Prostate gland (tissue), 2 donors: ENCODE results near the gene ALG14.
"Not testable (repeated sequence)": the region's sequence is repeated elsewhere in the genome, so short reads cannot be mapped to it uniquely, and the experiment has no call there.

Experiments
- CTCF ChIP-seq, 4 experiments: fragments of 200-600 bp in 2 of 4; fragments of 450-650 bp in 2 of 4; sonication (generic) in 2 of 4; IDR thresholded peaks; 1 replicate in 3 of 4; 2 replicates in 1 of 4; pipeline ENCODE4 v1.5.1; 2016 to 2019; ENCODE audit warnings: antibody characterized with exemption in 4 of 4, mild to moderate bottlenecking in 2 of 4, moderate library complexity in 2 of 4
- POLR2AphosphoS5 ChIP-seq: sonication (generic); formaldehyde crosslinking; IDR thresholded peaks from one replicate; pipeline ENCODE4 v1.6.1; 2017; ENCODE audit warnings: antibody characterized with exemption

- not testable (repeated sequence) for TF ChIP-seq POLR2AphosphoS5; CTCF (IDR thresholded peaks at IDR 0.05)
These were observed 20.1 kb upstream of the ALG14 start for GRCh38 chr1:95092891-95093290.
